ENCODE results near the gene OR13C4.

Gene OR13C4

DNA sequence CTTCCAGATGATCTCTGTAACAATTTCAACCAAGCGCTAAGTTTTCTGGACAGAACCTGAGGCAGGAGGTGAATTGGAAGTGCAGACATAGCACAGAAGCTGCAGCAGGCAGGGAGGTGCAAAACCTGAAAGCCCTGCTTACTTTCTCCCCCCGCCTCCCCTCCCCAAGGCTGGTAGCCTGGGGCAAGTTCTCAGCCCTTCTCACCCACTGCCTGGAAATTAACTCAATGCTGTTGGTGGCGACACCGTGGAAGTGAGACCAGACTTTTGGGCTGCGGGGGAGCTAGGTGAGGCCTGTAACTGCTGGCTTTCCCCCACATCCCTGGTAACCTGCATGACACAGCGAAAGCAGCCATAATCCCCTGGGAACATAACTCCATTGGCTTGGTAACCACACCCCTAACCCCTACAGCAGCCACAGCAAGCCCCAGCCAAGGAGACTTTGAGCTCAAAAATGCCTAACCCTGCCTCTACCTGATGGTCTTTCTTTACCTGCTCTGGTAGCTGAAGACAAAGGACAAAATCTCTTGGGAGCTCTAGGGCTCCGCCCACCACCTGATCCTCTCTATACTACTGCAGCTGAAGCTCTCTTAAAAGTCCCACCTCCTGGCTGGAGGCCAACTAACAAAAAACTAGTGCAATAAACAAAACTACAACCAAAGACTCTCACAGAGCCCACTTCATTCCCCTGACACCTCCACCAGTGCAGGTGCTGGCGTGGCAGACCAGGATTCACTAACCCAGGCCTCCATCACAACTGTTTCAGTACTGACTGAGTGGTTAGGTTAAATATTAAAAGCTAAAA, 30.0 kb upstream of the OR13C4 start:
- TF ChIP-seq, protein P1, sequence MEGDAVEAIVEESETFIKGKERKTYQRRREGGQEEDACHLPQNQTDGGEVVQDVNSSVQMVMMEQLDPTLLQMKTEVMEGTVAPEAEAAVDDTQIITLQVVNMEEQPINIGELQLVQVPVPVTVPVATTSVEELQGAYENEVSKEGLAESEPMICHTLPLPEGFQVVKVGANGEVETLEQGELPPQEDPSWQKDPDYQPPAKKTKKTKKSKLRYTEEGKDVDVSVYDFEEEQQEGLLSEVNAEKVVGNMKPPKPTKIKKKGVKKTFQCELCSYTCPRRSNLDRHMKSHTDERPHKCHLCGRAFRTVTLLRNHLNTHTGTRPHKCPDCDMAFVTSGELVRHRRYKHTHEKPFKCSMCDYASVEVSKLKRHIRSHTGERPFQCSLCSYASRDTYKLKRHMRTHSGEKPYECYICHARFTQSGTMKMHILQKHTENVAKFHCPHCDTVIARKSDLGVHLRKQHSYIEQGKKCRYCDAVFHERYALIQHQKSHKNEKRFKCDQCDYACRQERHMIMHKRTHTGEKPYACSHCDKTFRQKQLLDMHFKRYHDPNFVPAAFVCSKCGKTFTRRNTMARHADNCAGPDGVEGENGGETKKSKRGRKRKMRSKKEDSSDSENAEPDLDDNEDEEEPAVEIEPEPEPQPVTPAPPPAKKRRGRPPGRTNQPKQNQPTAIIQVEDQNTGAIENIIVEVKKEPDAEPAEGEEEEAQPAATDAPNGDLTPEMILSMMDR (IDR thresholded peaks at IDR 0.05), result no peak
- peaks cover 0 to 17% (median 0%) of the 10 kb centered on the region in 3 donors for H3K9me3 ChIP-seq
- no peaks in the 10 kb centered on the region for H3K27me3 ChIP-seq
- no peak overlapping the region for H3K4me3 ChIP-seq
- intact Hi-C loops (cut with DNase I; ENCODE audit: low total_unique reads), result no loop called here
- DNase-seq, result no peak
- H3K4me1 ChIP-seq, result no peaks in the 10 kb centered on the region
- no peak overlapping the region for H3K27ac ChIP-seq
- no peaks in the 10 kb centered on the region for H3K36me3 ChIP-seq

DNA sequence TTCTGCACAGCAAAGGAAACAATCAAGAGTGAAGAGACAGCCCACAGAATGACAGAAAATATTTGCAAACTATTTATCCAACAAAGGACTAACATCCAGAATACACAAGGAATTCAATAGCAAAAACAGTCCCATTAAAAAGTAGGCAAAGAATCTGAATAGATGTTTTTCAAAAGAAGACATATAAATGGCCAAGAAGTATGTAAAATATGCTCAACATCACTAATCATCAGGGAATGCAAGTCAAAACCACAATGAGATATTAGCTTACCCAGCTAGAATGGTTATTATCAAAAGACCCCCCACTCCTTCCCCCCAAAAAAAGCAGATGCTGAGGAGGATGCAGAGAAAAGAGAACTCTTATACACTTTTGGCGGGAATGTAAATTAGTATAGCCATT, 28.5 kb upstream of the OR13C4 start:
- H3K4me1 ChIP-seq, result no peaks in the 10 kb centered on the region
- no peak overlapping the region for H3K4me3 ChIP-seq
- H3K27ac ChIP-seq, result no peak overlapping the region
- TF ChIP-seq, protein P1 (IDR thresholded peaks at IDR 0.05), result no peak
- intact Hi-C loops (cut with DNase I; ENCODE audit: low total_unique reads), result no loop called here
- H3K27me3 ChIP-seq, result no peaks in the 10 kb centered on the region
- DNase-seq, result no peak
- peaks cover 0 to 17% (median 0%) of the 10 kb centered on the region in 3 donors for H3K9me3 ChIP-seq
- no peaks in the 10 kb centered on the region for H3K36me3 ChIP-seq

DNA sequence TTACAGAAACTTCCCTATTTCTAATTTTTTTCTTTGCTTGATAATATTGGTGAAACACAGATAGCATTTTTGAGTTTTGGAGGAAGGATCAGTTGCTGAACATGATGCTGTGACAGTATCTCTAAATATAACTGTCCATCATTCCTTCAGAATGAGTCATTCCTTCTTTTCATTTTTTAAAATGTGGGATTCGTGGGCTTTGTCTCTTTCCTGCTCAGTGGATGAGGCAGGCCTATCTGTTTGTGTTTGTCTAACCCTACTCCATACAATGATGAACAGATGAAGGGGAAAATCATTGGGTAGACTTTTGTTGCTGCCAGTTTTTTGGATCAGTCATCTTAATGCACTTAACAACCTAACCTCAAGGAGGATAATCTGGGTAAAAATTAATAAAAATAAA, 26.3 kb upstream of the OR13C4 start:
- DNase-seq, result no peak
- TF ChIP-seq, protein P1 (IDR thresholded peaks at IDR 0.05), result no peak
- no peak overlapping the region for H3K4me3 ChIP-seq
- no peaks in the 10 kb centered on the region for H3K36me3 ChIP-seq
- H3K27me3 ChIP-seq, result no peaks in the 10 kb centered on the region
- no peak overlapping the region for H3K27ac ChIP-seq
- H3K4me1 ChIP-seq, result no peaks in the 10 kb centered on the region
- H3K9me3 ChIP-seq, result peaks cover 0 to 5% (median 0%) of the 10 kb centered on the region in 3 donors
- intact Hi-C loops (cut with DNase I; ENCODE audit: low total_unique reads), result no loop called here

DNA sequence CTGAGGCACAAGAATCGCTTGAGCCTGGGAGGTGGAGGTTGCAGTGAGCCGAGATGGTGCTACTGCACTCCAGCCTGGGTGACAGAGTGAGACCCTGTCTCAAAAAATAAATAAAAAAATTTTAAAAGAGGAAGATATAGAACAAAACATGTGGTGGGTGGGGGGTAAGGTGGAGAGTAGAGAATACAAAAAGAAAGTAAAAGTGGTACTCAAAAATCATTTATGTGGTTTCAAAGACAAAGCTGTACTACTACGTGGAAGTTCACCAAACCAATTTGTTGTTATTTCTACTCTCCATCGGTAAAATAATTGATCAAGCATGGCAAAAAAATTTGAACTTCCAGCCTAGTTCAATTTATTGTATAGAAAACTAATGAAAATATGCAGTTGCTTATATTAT, 17.6 kb upstream of the OR13C4 start:
- Histone ChIP-seq H3K27me3 (no peaks in the 10 kb centered on the region), H3K36me3 (no peaks in the 10 kb centered on the region), H3K4me1 (no peaks in the 10 kb centered on the region), H3K4me3 (no peak overlapping the region), H3K27ac (no peak overlapping the region), H3K9me3 (no peaks in the 10 kb centered on the region)
- no peak for DNase-seq
- TF ChIP-seq, protein P1 (IDR thresholded peaks at IDR 0.05), result no peak
- intact Hi-C loops (cut with DNase I; ENCODE audit: low total_unique reads), result no loop called here

DNA sequence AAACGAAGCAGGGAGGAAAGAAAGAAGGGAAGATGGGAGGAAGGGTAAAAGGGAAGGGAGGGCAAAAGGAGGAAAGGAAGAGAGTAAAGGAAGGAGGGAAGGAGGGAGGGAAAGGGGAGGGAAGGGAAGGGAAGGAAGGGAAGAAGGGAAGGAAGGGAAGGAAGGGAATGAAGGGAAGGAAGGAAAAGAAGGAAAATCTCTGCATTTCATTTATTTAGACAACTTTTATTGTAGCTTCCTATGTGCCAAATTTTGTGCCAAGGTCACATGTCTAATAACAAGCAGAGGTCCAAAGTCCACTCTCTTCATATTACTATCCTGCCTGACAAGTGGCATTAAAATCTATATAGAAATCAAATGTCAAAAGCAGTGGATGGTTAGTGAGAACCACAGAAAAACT, 12.3 kb upstream of the OR13C4 start:
- intact Hi-C loops (cut with DNase I; ENCODE audit: low total_unique reads), result no loop called here
- H3K9me3 ChIP-seq, result no peaks in the 10 kb centered on the region
- H3K27ac ChIP-seq, result no peak overlapping the region
- TF ChIP-seq, protein P1 (IDR thresholded peaks at IDR 0.05), result no peak
- H3K4me1 ChIP-seq, result no peaks in the 10 kb centered on the region
- no peak for DNase-seq
- no peak overlapping the region for H3K4me3 ChIP-seq
- H3K36me3 ChIP-seq, result no peaks in the 10 kb centered on the region
- H3K27me3 ChIP-seq, result no peaks in the 10 kb centered on the region
